ENCODE data around the gene PPARGC1A.

DNA sequence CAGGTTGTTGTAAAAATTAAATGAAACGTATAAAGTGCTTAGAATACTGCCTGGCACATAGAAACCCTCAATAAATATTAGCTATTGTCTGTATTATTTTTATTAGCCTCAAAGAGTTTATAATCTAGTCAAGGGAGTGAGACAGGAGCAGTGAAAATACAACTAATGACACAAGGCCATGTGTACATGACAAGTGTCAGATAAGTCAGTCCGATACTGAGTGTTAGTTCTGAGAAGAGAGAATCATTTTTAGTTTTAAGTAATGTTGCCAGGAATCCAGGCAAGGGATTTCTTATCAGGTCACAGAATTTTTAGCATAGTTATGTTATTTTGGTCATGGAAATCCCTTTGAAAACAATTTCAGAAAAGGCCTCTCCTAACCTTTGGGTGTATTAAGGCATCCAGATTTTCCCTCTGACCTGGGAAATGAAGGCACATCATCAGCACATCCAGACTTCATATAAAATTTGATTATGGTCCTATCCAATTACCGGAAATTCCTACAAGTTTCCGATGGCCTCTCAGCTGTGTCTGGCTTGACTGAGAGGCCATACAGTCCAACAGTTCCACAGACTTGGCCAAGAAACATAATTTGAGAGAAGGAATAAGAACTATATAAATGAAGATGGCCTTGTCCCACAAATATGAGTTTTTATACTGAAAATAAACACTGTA is 35.7 kb downstream of the PPARGC1A start:
- TF ChIP-seq SP1 (CRISPR knock-in tag; conservative IDR thresholded peaks at IDR 0.05) (no peak), TEAD4 (CRISPR knock-in tag; IDR thresholded peaks at IDR 0.05) (no peak), ESRRA (CRISPR knock-in tag; IDR thresholded peaks at IDR 0.05; ENCODE audit: borderline replicate concordance) (no peak), JUN (CRISPR knock-in tag; IDR thresholded peaks at IDR 0.05) (no peak), SMAD4 (CRISPR knock-in tag; IDR thresholded peaks at IDR 0.05) (no peak), SMAD3 (CRISPR knock-in tag; IDR thresholded peaks at IDR 0.05; ENCODE audit: borderline replicate concordance) (no peak)
- TF ChIP-seq, protein P1, sequence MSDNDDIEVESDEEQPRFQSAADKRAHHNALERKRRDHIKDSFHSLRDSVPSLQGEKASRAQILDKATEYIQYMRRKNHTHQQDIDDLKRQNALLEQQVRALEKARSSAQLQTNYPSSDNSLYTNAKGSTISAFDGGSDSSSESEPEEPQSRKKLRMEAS (CRISPR knock-in tag; IDR thresholded peaks at IDR 0.05): no peak
- TF ChIP-seq, protein P2, sequence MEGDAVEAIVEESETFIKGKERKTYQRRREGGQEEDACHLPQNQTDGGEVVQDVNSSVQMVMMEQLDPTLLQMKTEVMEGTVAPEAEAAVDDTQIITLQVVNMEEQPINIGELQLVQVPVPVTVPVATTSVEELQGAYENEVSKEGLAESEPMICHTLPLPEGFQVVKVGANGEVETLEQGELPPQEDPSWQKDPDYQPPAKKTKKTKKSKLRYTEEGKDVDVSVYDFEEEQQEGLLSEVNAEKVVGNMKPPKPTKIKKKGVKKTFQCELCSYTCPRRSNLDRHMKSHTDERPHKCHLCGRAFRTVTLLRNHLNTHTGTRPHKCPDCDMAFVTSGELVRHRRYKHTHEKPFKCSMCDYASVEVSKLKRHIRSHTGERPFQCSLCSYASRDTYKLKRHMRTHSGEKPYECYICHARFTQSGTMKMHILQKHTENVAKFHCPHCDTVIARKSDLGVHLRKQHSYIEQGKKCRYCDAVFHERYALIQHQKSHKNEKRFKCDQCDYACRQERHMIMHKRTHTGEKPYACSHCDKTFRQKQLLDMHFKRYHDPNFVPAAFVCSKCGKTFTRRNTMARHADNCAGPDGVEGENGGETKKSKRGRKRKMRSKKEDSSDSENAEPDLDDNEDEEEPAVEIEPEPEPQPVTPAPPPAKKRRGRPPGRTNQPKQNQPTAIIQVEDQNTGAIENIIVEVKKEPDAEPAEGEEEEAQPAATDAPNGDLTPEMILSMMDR (IDR thresholded peaks at IDR 0.05): no peak
- TF ChIP-seq, protein P3, sequence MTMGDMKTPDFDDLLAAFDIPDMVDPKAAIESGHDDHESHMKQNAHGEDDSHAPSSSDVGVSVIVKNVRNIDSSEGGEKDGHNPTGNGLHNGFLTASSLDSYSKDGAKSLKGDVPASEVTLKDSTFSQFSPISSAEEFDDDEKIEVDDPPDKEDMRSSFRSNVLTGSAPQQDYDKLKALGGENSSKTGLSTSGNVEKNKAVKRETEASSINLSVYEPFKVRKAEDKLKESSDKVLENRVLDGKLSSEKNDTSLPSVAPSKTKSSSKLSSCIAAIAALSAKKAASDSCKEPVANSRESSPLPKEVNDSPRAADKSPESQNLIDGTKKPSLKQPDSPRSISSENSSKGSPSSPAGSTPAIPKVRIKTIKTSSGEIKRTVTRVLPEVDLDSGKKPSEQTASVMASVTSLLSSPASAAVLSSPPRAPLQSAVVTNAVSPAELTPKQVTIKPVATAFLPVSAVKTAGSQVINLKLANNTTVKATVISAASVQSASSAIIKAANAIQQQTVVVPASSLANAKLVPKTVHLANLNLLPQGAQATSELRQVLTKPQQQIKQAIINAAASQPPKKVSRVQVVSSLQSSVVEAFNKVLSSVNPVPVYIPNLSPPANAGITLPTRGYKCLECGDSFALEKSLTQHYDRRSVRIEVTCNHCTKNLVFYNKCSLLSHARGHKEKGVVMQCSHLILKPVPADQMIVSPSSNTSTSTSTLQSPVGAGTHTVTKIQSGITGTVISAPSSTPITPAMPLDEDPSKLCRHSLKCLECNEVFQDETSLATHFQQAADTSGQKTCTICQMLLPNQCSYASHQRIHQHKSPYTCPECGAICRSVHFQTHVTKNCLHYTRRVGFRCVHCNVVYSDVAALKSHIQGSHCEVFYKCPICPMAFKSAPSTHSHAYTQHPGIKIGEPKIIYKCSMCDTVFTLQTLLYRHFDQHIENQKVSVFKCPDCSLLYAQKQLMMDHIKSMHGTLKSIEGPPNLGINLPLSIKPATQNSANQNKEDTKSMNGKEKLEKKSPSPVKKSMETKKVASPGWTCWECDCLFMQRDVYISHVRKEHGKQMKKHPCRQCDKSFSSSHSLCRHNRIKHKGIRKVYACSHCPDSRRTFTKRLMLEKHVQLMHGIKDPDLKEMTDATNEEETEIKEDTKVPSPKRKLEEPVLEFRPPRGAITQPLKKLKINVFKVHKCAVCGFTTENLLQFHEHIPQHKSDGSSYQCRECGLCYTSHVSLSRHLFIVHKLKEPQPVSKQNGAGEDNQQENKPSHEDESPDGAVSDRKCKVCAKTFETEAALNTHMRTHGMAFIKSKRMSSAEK (CRISPR knock-in tag; IDR thresholded peaks at IDR 0.05; ENCODE audit: borderline replicate concordance): no peak
